CD14-positive monocyte (primary cell): ENCODE data around the gene AGAP1. TPM values are rescaled to one million over a fixed set of nuclear protein-coding genes. Genes with fewer than 3 reads are reported as not detected.

Source experiments
- DNase-seq, 3 donors: peaks; one replicate each; pipeline ENCODE4 v3.0.0-alpha.2; 2011 to 2022
- H2AFZ ChIP-seq: 2 replicates; pipeline ENCODE4 v1.6.0; 2012; ENCODE audit warnings: mild to moderate bottlenecking, low read depth, low read length, inconsistent platforms; ENCODE audit not compliant: insufficient read depth, poor library complexity, severe bottlenecking
- H3K27ac ChIP-seq, 2 donors: 1 replicate in 1 of 2; 2 replicates in 1 of 2; pipeline ENCODE4 v1.5.1; 2012 to 2013; ENCODE audit warnings: low read length in 2 of 2, control low read depth in 1 of 2, inconsistent platforms in 1 of 2, low read depth in 1 of 2, mild to moderate bottlenecking in 1 of 2
- H3K27me3 ChIP-seq, 2 donors: one replicate each; pipeline versions ENCODE4 v1.6.0 to v1.6.1; 2011 to 2013; ENCODE audit warnings: low read length in 2 of 2; ENCODE audit not compliant: control insufficient read depth in 2 of 2, insufficient read depth in 2 of 2
- H3K36me3 ChIP-seq, 2 donors: replicated peaks in 1 of 2; 1 replicate in 1 of 2; 2 replicates in 1 of 2; pipeline versions ENCODE4 v1.5.1 to v1.6.1; 2012 to 2013; ENCODE audit warnings: low read length in 2 of 2, control low read depth in 1 of 2, inconsistent platforms in 1 of 2, mild to moderate bottlenecking in 1 of 2; ENCODE audit not compliant: insufficient read depth in 2 of 2, control insufficient read depth in 1 of 2
- H3K4me1 ChIP-seq, 2 donors: 1 replicate in 1 of 2; 2 replicates in 1 of 2; pipeline versions ENCODE4 v1.5.1 to v1.6.1; 2012 to 2013; ENCODE audit warnings: low read length in 2 of 2, control low read depth in 1 of 2, inconsistent platforms in 1 of 2, mild to moderate bottlenecking in 1 of 2, moderate library complexity in 1 of 2; ENCODE audit not compliant: insufficient read depth in 2 of 2, control insufficient read depth in 1 of 2
- H3K4me2 ChIP-seq: replicated peaks from 2 replicates; pipeline ENCODE3; 2012; ENCODE audit warnings: low read length, moderate library complexity, mild to moderate bottlenecking; ENCODE audit not compliant: poor library complexity, severe bottlenecking; ENCODE audit errors: extremely low read depth
- H3K4me3 ChIP-seq, 3 experiments: fragments of 200-600 bp in 1 of 3; sonication (generic) in 1 of 3; replicated peaks in 1 of 3; 1 replicate in 2 of 3; 2 replicates in 1 of 3; pipeline ENCODE4 v1.5.1; 2011 to 2013; ENCODE audit warnings: low read length in 3 of 3, mild to moderate bottlenecking in 3 of 3, control low read depth in 2 of 3, low read depth in 2 of 3, inconsistent platforms in 1 of 3, moderate library complexity in 1 of 3
- H3K79me2 ChIP-seq: 2 replicates; pipeline ENCODE4 v1.6.0; 2012; ENCODE audit warnings: mild to moderate bottlenecking, control low read depth, inconsistent platforms, low read length, moderate library complexity; ENCODE audit not compliant: insufficient read depth
- H3K9ac ChIP-seq: 2 replicates; pipeline ENCODE4 v1.6.0; 2017; ENCODE audit warnings: low read length, mild to moderate bottlenecking; ENCODE audit not compliant: insufficient read depth, poor library complexity, severe bottlenecking
- H3K9me3 ChIP-seq, 2 donors: replicated peaks in 1 of 2; 1 replicate in 1 of 2; 2 replicates in 1 of 2; pipeline versions ENCODE4 v1.5.1 to v1.6.1; 2012 to 2013; ENCODE audit warnings: low read length in 2 of 2, control low read depth in 1 of 2; ENCODE audit not compliant: control insufficient read depth in 1 of 2, insufficient read depth in 1 of 2
- H4K20me1 ChIP-seq: 2 replicates; pipeline ENCODE4 v1.6.0; 2012; ENCODE audit warnings: mild to moderate bottlenecking, low read length, control low read depth, moderate library complexity; ENCODE audit not compliant: insufficient read depth
- H3K27ac Mint-ChIP-seq, 7 donors: one replicate each; pipeline ENCODE4 v1.8.0; 2020; ENCODE audit warnings: mild to moderate bottlenecking in 7 of 7, mixed read lengths in 7 of 7, moderate library complexity in 6 of 7, inconsistent platforms in 2 of 7
- H3K27me3 Mint-ChIP-seq, 3 donors: one replicate each; pipeline ENCODE4 v1.8.0; 2021 to 2022; ENCODE audit warnings: low read depth in 3 of 3, mild to moderate bottlenecking in 3 of 3, mixed read lengths in 3 of 3, moderate library complexity in 3 of 3, inconsistent platforms in 1 of 3
- H3K36me3 Mint-ChIP-seq, 2 donors: one replicate each; pipeline ENCODE4 v1.8.0; 2020; ENCODE audit warnings: mixed read lengths in 2 of 2, inconsistent platforms in 1 of 2, mild to moderate bottlenecking in 1 of 2
- H3K4me1 Mint-ChIP-seq: one replicate; pipeline ENCODE4 v1.8.0; 2020; ENCODE audit warnings: mild to moderate bottlenecking, mixed read lengths
- H3K4me3 Mint-ChIP-seq, 2 donors: one replicate each; pipeline ENCODE4 v1.8.0; 2020; ENCODE audit warnings: mild to moderate bottlenecking in 2 of 2, mixed read lengths in 2 of 2, moderate library complexity in 1 of 2
- H3K9me3 Mint-ChIP-seq, 7 donors: one replicate each; pipeline ENCODE4 v1.8.0; 2020 to 2022; ENCODE audit warnings: mixed read lengths in 7 of 7, mild to moderate bottlenecking in 6 of 7, moderate library complexity in 6 of 7, inconsistent platforms in 2 of 7
- CTCF ChIP-seq: fragments of 200-600 bp; IDR thresholded peaks from one replicate; pipeline ENCODE4 v1.8.0; 2022; ENCODE audit warnings: antibody characterized with exemption, mild to moderate bottlenecking
- WGBS: methylation state at CpG from one replicate; pipeline ENCODE4 v1.1.5; 2013; ENCODE audit warnings: missing lambda C conversion rate; ENCODE audit not compliant: insufficient coverage; 5-methylcytosine and 5-hydroxymethylcytosine counted together
- intact Hi-C, 2 donors: fragments of 100-400 bp; cut with micrococcal nuclease; formaldehyde crosslinking; loops; one replicate each; pipeline versions ENCODE4 v1.15.0 to v1.15.1; 2023
- polyA plus RNA-seq, 3 donors: library from polyadenylated mRNA; depleted of rRNA in 1 of 3; unstranded in 2 of 3; stranded (reverse) in 1 of 3; fragments of 300-500 nt in 2 of 3; fragments of >200 nt in 1 of 3; fragmentation: Illumina TruSeq in 2 of 3; gene quantifications; 1 replicate in 2 of 3; 2 replicates in 1 of 3; pipeline ENCODE4 v1.2.3, GENCODE V29; 2012 to 2021

The AGAP1 gene
- polyA plus RNA-seq, 3 donors, result 0.12 TPM; not detected in 2

GRCh38 chr2:235523486-235524150 lies 29.8 kb downstream of the AGAP1 start:
- DNase-seq, result no peak
- Mint-ChIP-seq H3K36me3 (no peaks in the 10 kb centered on the region), H3K4me1 (no peaks in the 10 kb centered on the region), H3K9me3 (peaks cover 0 to 2% (median 0%) of the 10 kb centered on the region in 7 donors), H3K4me3 (no peak overlapping the region), H3K27me3 (peaks cover 0 to 2% (median 2%) of the 10 kb centered on the region in 3 donors), H3K27ac (no peak overlapping the region)
- H3K27ac ChIP-seq, result no peak overlapping the region
- intact Hi-C loops, result no loop called here
- H4K20me1 ChIP-seq, result no peaks in the 10 kb centered on the region
- H3K27me3 ChIP-seq, result no peaks in the 10 kb centered on the region
- no peaks in the 10 kb centered on the region for H3K9me3 ChIP-seq
- H3K4me1 ChIP-seq, result no peaks in the 10 kb centered on the region
- no peak overlapping the region for H3K9ac ChIP-seq
- H3K79me2 ChIP-seq, result no peaks in the 10 kb centered on the region
- WGBS, result 97% methylated on average over 12 of the region's 18 CpGs
- H3K36me3 ChIP-seq, result no peaks in the 10 kb centered on the region
- no peak overlapping the region for H3K4me3 ChIP-seq
- no peak for TF ChIP-seq CTCF
- H3K4me2 ChIP-seq, result no peak overlapping the region
- H2AFZ ChIP-seq, result no peak overlapping the region

GRCh38 chr2:235526166-235526565 lies 32.3 kb downstream of the AGAP1 start:
- H3K27me3 ChIP-seq, result no peaks in the 10 kb centered on the region
- no peak overlapping the region for H3K4me2 ChIP-seq
- H3K27ac Mint-ChIP-seq, result no peak overlapping the region
- no peak overlapping the region for H3K27ac ChIP-seq
- no peak overlapping the region for H3K4me3 Mint-ChIP-seq
- H3K9me3 Mint-ChIP-seq, result peaks cover 0 to 5% (median 0%) of the 10 kb centered on the region in 7 donors
- H3K9ac ChIP-seq, result no peak overlapping the region
- peaks cover 0 to 5% (median 2%) of the 10 kb centered on the region in 3 donors for H3K27me3 Mint-ChIP-seq
- H4K20me1 ChIP-seq, result no peaks in the 10 kb centered on the region
- H3K36me3 Mint-ChIP-seq, result no peaks in the 10 kb centered on the region
- H3K4me1 Mint-ChIP-seq, result no peaks in the 10 kb centered on the region
- H3K4me1 ChIP-seq, result no peaks in the 10 kb centered on the region
- no peak overlapping the region for H3K4me3 ChIP-seq
- H3K36me3 ChIP-seq, result no peaks in the 10 kb centered on the region
- intact Hi-C loops, result no loop called here
- no peak for DNase-seq
- H3K79me2 ChIP-seq, result no peaks in the 10 kb centered on the region
- no peak for TF ChIP-seq CTCF
- H2AFZ ChIP-seq, result no peak overlapping the region
- WGBS, result no CpG with 5 or more reads among the region's 1 CpG
- no peaks in the 10 kb centered on the region for H3K9me3 ChIP-seq
